Left ventricle myocardium inferior (tissue), 1 donor: Measurements from ENCODE around the gene IRF9. TPM values are rescaled to one million over a fixed set of nuclear protein-coding genes. Genes with fewer than 3 reads are reported as not detected.

Source experiments
- DNase-seq: peaks from one replicate; pipeline ENCODE4 v3.0.0-alpha.2; 2020
- H3K27ac ChIP-seq: fragments of 200-600 bp; replicated peaks from 2 replicates; pipeline ENCODE4 v1.8.0; 2021
- H3K27me3 ChIP-seq: fragments of 200-600 bp; 2 replicates; pipeline ENCODE4 v1.8.0; 2021; ENCODE audit warnings: low read depth
- H3K36me3 ChIP-seq: fragments of 200-600 bp; 2 replicates; pipeline ENCODE4 v1.8.0; 2021
- H3K4me1 ChIP-seq: fragments of 200-600 bp; 2 replicates; pipeline ENCODE4 v1.8.0; 2021
- H3K4me3 ChIP-seq: fragments of 200-600 bp; 2 replicates; pipeline ENCODE4 v1.8.0; 2021; ENCODE audit warnings: mild to moderate bottlenecking, moderate library complexity
- H3K9me3 ChIP-seq: fragments of 200-600 bp; replicated peaks from 2 replicates; pipeline ENCODE4 v1.8.0; 2021
- CTCF ChIP-seq: fragments of 200-600 bp; IDR thresholded peaks from 2 replicates; pipeline ENCODE4 v1.8.0; 2021; ENCODE audit warnings: antibody characterized with exemption, mild to moderate bottlenecking, borderline replicate concordance
- intact Hi-C: fragments of 100-400 bp; cut with micrococcal nuclease; formaldehyde crosslinking; loops from one replicate; pipeline ENCODE4 v1.11.0; 2022
- total RNA-seq: library from RNA; stranded (reverse); fragmentation: NEBNext Ultra II Directional; extraction: Animal tissue kit (Norgen Biotek cat#: 25700); gene quantifications from one replicate; pipeline ENCODE4 v1.2.1, GENCODE V29; 2021
- donor health status: DM: no; HTN: yes; CAD: no; lungs with severe emphysema.

The IRF9 gene
- total RNA-seq, 1 donor from 2014 or later = 24.0 TPM

- H3K36me3 ChIP-seq = no peaks in the 10 kb centered on the region
- DNase-seq = no peak
- no peaks in the 10 kb centered on the region for H3K27me3 ChIP-seq
- TF ChIP-seq CTCF = no peak
- H3K9me3 ChIP-seq = no peaks in the 10 kb centered on the region
- intact Hi-C loops = no loop called here
- no peak overlapping the region for H3K4me3 ChIP-seq
- H3K27ac ChIP-seq = peak overlapping the region; percentile 98
- H3K4me1 ChIP-seq = peaks cover 27% of the 10 kb centered on the region
Measured at GRCh38 chr14:24129410-24129998, 31.6 kb upstream of the IRF9 start.

GRCh38 chr14:24130380-24130716, 30.7 kb upstream of the IRF9 start, which contains the start of gene FITM1:
FITM1 (plus strand) TSS chr14:24130659; CDS start chr14:24131564, 905 bp downstream.
- Histone ChIP-seq H3K9me3 (no peaks in the 10 kb centered on the region), H3K4me3 (peak within 1 kb of the TSS; percentile 59), H3K4me1 (peaks cover 30% of the 10 kb centered on the region), H3K27me3 (no peaks in the 10 kb centered on the region), H3K27ac (peak within 1 kb of the TSS; percentile 98), H3K36me3 (no peaks in the 10 kb centered on the region)
- no peak for DNase-seq
- no peak for TF ChIP-seq CTCF
- intact Hi-C loops = no loop called here

DNA sequence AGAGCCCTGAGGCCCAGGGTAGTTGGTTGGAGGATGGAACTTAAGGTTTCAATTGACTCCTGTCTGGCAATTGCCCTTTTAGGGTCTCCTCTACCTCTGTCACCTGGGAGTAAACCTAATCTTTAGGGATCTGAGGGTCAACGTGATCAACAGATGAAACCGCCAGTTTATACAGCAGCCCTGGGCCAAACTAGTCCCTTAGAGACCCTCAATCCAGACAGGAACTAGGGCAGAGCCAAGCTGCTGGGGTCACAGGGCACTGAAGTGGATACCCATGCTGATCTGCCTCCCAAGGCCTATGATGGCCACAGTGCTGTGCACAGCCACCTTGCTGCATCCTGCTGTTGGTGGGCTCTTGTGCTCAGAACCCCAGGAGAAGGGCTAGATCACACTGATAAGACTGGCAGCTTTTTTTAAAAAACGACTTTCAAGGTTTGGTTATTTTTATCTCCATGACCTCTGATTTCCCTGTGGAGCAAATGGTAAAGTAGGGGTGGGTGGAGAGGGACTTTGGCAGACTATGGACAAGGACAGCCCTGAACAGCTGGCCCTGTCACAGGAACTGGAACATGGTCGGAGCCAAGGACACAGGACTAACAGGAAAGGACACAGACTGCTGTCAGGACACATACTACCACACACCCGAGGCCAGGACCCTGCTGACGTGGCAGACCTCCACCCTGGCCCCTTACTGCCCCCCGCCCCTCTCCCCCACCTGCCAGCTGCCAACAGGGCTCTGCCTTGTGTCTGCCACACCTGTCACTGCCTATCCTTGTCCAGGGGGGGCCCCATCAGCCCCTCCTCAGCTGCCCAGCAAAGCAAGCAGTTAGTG, 30.1 kb upstream of the IRF9 start:
- peak overlapping the region; percentile 59 for H3K4me3 ChIP-seq
- peaks cover 33% of the 10 kb centered on the region for H3K4me1 ChIP-seq
- H3K27me3 ChIP-seq = no peaks in the 10 kb centered on the region
- H3K36me3 ChIP-seq = no peaks in the 10 kb centered on the region
- no peaks in the 10 kb centered on the region for H3K9me3 ChIP-seq
- no peak for TF ChIP-seq CTCF
- intact Hi-C loops = no loop called here
- peak overlapping the region; percentile 98 for H3K27ac ChIP-seq
- DNase-seq = peak; percentile 76

DNA sequence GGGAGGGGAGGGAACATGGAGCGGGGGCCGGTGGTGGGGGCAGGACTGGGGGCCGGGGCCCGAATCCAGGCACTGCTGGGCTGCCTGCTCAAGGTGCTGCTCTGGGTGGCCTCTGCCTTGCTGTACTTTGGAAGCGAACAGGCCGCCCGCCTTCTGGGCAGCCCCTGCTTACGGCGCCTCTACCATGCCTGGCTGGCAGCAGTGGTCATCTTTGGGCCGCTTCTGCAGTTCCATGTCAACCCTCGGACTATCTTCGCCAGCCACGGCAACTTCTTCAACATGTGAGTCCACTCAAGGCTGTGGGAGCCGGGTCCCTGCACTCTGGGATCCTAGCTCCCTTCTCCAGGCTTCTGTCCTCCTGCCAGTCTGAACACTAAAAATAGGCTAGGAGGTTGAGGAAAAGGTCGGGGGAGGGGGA, 29.5 kb upstream of the IRF9 start:
- intact Hi-C loops = no loop called here
- Histone ChIP-seq H3K4me1 (peaks cover 39% of the 10 kb centered on the region), H3K9me3 (no peaks in the 10 kb centered on the region), H3K27me3 (no peaks in the 10 kb centered on the region), H3K4me3 (peak overlapping the region; percentile 59), H3K36me3 (no peaks in the 10 kb centered on the region), H3K27ac (peak overlapping the region; percentile 98)
- TF ChIP-seq CTCF = no peak
- DNase-seq = no peak

GRCh38 chr14:24132061-24132685, 28.9 kb upstream of the IRF9 start:
- DNase-seq = no peak
- H3K27ac ChIP-seq = peak overlapping the region; percentile 98
- intact Hi-C loops = no loop called here
- H3K36me3 ChIP-seq = peaks cover 1% of the 10 kb centered on the region
- peak overlapping the region; percentile 59 for H3K4me3 ChIP-seq
- H3K27me3 ChIP-seq = no peaks in the 10 kb centered on the region
- no peaks in the 10 kb centered on the region for H3K9me3 ChIP-seq
- H3K4me1 ChIP-seq = peaks cover 45% of the 10 kb centered on the region
- no peak for TF ChIP-seq CTCF
